GM21367 (cell line): ENCODE measurements around the gene SRGAP2B.
"Not testable (repeated sequence)": the region's sequence is repeated elsewhere in the genome, so short reads cannot be mapped to it uniquely, and the experiment has no call there.

Experiments
- ATAC-seq: cut with Tn5 transposase; IDR thresholded peaks from one replicate; pipeline ENCODE4 v1.9.1; 2021; ENCODE audit not compliant: unreplicated experiment

SRGAP2B gene

DNA sequence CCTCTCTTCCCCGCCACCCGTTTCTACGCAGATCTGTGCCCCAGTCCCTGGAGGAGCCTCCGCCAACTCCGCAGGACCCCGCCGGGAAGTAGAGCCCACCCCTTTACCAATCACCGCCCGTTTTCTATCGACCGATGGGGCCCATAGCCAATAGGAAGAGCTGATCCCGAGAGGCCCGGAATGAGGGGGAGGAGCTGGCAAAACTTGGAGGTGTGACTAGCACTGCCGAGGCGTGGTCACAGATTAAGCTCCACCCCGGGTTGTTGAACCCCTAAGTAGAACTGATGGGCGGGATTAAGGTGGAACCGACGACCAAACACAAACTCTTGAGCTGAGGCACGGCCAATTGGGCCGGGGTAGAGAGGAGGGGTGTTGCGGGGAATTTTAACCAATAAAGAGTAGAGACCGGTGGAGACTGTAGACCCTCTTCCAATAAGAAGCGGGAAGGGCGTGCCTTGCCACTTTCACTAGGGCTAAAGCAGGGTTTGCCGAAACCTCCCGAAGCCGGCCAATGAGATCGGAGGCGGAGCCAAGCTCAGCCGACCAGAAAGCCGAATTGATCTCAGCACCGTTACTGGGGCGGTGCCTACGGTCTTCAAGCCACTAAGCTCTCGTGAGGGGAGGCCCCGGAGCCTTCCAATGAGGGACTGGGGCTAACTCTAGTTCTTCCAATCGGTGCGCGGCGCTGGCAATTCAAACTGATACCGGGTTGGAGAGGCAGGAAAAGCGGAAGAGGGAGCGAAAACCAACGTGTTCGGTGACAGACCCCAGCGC is at the start of gene SRGAP2B, which contains the start of gene FAM72D:
Gene SRGAP2B, minus strand, starts transcription at position 45 of the 774 bp plus-strand sequence. CDS start 2,427 bp downstream, outside the sequence.
Gene FAM72D, plus strand, starts transcription at position 691 of the 774 bp plus-strand sequence. CDS start 874 bp downstream, outside the sequence.
- peak; percentile 81 for ATAC-seq

GRCh38 chr1:145144264-145144913 is 49.3 kb upstream of the SRGAP2B start:
- not testable (repeated sequence) for ATAC-seq

DNA sequence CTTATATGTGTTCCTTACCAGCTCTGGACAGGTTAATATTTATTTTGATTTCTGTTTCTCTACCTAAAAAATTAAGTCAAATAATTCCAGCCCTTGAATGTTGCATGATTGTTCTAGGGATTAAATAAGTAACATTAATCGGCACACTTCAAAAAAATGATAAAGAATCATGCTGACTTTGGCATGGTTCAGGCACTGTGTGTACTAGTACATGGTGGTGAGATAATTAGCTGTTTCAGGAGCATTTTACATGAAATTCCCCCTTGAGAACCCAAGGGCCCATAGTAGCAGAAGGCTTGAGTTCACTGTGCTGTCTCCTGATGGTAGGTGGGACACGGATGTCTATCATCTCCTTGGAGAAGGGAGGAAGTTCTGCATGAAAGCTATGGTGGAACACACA is 45.4 kb upstream of the SRGAP2B start:
- ATAC-seq, result not testable (repeated sequence)

DNA sequence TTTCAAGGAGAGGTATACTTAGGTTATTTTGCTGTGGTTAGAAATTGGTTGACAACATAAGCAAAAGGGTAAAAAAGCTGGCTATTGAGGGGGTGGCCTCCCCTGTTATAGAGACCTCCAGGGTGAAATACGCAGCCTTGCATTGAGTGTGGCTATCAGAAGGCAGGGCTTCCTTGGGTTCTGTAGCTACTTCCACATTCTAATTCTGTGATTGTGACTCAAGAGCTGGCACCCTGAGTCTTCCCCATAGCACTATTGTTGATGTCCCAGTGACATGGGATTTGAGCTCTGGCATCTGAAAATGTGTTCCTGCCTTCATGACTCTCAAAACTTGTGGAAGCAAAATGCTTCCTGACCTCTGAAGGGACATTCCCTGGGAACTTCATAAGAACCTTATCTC is 39.3 kb upstream of the SRGAP2B start:
- ATAC-seq, result not testable (repeated sequence)

DNA sequence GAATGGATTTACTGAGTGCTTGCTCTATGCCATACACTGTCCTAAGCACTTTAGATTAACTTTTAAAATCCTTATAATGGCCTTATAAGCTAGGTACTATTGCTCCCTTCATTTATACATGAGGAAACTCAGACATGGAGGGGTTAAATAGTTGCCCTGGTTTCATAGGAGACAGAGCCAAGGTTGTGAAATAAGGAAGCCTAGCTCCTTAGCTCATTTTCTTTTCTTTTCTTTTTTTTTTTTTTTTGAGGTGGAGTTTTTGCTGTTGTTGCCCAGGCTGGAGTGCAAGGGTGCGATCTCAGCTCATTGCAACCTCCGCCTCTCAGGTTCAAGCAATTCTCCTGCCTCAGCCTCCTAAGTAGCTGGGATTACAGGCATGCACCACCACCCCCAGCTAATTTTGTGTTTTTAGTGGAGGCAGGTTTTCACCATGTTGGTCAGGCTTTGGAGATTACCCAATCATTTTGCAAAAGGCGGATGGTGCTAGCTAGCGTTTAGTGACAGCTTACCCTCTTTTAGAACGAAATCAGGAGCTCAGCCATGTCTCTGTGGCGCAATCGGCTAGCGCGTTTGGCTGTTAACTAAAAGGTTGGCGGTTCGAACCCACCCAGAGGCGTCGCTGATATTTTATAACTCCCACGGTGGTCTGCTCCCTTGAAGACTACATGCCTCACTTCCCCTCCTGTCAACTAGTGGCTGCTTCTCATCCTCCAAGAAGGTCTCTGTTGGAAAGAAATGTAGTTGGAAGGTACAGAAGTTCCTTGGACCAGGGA is 33.8 kb upstream of the SRGAP2B start:
- ATAC-seq, result not testable (repeated sequence)

DNA sequence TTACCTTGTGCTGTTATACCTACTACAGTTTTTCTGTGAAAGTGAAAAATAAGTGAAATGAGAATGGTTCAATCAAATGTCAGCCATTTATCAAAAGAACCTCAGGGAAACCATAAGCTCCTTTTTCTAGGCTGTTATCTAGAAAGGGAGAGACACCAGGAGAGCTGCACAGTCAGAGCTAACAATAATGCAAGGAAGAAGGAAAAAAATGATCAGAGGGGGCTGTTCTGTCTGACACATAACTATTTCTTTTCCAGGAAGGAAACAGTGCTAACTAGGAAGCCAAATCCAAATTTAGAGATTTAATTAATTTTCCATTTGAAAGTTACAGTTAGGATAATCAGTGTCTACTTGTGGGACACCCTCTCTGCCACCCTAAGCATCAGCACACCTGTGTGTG is 32.0 kb upstream of the SRGAP2B start:
- ATAC-seq, result not testable (repeated sequence)

DNA sequence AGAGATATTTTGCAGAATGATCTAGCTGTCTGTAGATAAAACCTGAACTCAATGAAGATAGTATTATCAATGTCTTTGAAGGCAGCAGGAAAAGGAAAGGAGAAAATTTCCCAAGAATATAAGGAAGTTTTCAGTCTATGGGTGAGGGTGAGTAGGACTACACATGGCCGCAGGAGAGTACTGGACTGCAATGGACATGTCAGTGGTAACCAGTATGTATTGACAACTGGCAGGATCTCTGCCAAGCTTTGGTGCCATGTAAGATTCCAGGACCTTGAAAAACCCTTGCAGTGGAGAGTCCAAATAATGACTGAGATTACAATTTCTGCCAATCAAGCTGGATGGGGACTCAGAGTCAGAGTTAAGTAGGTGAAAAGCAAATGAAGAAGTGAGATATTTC is 30.0 kb upstream of the SRGAP2B start:
- not testable (repeated sequence) for ATAC-seq

- not testable (repeated sequence) for ATAC-seq
Observed at GRCh38 chr1:145123992-145124641, 29.0 kb upstream of the SRGAP2B start.

DNA sequence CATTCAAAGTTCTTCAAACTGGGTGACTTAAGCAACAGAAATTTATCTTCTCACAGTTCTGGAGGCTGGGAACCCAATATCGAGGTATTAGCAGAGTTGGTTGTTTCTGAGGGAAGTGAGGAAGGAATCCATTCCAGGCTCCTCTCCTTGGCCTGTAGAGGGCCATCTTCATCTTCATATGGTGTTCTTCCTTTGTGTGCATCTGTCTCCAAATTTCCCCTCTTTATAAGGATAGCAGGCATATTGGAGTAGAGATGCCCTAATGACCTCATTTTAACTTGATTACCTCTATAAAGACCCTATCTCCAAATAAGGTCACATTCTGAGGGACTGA is 27.9 kb upstream of the SRGAP2B start:
- ATAC-seq, result not testable (repeated sequence)

DNA sequence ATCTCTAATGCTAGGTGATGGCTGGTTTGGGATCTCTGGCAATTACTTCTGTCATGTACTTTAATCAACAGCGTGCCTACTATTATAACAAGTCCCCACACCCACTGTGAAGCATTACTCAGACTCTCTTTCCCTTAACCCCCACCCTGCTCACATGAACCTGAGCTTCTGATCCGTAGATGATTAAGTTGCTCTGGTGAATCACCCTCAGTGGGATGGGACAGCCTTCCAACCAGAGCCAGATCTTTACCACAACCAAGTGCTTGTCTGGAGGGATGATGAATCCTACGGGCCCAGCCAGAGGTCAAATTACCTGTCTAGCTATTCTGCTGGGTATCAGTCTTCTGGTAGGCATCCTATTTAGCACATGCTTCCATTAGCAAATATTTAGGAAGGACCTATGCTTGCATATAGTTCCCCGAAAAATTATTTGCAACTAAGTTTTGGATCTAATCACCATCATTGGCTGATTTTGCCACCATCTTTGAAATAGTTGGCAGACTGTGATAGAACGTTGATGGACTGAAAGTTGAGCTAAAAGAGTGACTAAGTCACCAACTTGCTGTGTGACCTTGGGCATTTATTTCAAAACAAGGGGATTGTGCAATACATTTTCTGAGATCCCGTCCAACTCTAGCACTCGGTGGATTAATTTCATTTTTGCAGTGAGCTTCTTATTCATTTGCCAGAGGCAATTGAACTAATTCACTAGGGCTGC is 27.4 kb upstream of the SRGAP2B start:
- not testable (repeated sequence) for ATAC-seq

GRCh38 chr1:145119842-145120241 is 24.7 kb upstream of the SRGAP2B start:
- ATAC-seq, result not testable (repeated sequence)

GRCh38 chr1:145115587-145116493 is 20.7 kb upstream of the SRGAP2B start:
- not testable (repeated sequence) for ATAC-seq

DNA sequence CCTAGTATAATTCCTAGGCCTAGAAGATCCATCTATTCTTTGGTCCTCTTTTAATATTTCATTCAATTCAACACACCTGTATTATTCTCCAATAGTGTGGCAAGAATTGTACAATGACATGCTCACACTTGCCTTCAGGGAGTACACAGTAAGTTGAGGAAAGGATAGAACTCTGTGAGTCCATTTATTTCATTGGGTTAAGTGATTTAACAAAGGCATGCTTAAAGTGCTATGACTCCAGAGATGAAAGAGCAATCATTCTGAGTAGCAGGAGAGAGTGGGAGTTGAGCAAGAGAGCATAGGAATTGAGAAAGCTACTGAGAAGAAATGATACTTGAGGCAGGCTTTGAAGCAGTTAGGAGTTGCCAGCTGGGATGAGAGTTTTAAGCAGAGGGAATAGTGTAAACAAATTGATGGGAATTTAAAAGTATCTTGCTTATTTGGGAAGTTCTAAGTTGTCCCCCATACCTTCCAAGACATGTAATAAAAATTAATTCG is 19.5 kb upstream of the SRGAP2B start:
- ATAC-seq, result not testable (repeated sequence)

- not testable (repeated sequence) for ATAC-seq
Observed at GRCh38 chr1:145112703-145113102, 17.6 kb upstream of the SRGAP2B start.

GRCh38 chr1:145111674-145112073 is 16.5 kb upstream of the SRGAP2B start:
- not testable (repeated sequence) for ATAC-seq

DNA sequence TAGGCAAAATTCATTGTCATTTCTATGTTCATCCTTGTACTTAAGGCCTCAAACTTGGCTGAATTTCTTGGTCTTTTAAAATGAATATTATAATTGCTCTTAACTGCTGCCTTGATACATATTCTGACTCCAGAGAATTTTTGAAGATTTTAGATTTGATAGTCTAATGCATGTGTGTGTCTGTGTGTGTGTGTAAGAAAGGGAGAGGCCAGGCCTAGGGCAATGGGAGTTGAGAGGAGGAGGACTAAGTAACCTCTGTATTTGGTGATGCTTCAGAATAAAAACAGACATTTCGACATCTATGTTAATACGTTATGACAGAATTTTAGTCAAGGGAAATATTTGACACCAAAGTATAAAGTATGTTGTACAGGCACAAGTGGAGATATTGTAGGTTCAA is 8.2 kb upstream of the SRGAP2B start:
- not testable (repeated sequence) for ATAC-seq

- ATAC-seq, result not testable (repeated sequence)
Observed at GRCh38 chr1:145101725-145102124, 6.6 kb upstream of the SRGAP2B start.

DNA sequence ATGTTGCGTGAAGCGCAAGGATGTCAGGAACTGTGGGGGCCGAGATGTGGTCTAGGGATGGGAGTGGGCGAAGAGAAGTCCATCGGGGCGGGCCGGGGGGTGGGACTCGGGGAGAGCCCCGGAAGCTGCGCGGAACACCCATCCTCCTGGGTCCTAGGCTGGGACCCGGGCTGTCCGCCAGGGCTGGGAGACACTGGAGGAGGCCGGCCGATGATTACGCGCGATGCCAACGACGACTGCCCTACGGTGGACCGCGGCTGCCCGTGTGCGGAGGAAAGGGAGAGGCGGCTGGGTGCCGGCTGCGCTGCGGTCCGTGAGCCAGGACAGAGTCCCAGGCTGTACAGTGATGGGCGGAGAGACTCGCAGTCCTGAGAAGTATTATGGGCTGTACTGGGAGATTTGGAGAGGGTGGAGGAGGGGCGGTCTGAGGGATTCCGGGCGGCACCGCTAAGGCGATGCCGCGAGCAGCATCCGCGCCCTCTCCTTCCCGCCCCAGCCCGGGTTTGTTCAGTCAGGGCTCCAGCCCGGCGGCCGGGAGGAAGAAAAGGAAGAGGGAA is 395 bp downstream of the SRGAP2B start:
- ATAC-seq, result peak; percentile 4
